DMS153 treated with DMSO at 0.1 percent for 48 hours (cell line): ENCODE measurements around the gene SLC12A7.

Experiments used
- DNase-seq: peaks from one replicate; lab custom pipeline; 2025; ENCODE audit not compliant: unreplicated experiment; lab: John Stamatoyannopoulos, UW

SLC12A7 gene

GRCh38 chr5:1141834-1142233 lies 30.0 kb upstream of the SLC12A7 start:
- DNase-seq, result peak; percentile 36

- DNase-seq, result no peak
Measured at GRCh38 chr5:1140818-1141189, 28.9 kb upstream of the SLC12A7 start.

GRCh38 chr5:1140171-1140817 lies 28.4 kb upstream of the SLC12A7 start:
- peak; percentile 74 for DNase-seq

- DNase-seq, result no peak
Measured at GRCh38 chr5:1139331-1140170, 27.7 kb upstream of the SLC12A7 start.

- no peak for DNase-seq
Measured at GRCh38 chr5:1138445-1139245, 26.8 kb upstream of the SLC12A7 start.

- DNase-seq, result no peak
Measured at GRCh38 chr5:1137567-1138444, 25.9 kb upstream of the SLC12A7 start.

GRCh38 chr5:1136814-1137213 lies 25.0 kb upstream of the SLC12A7 start:
- no peak for DNase-seq

- DNase-seq, result no peak
Measured at GRCh38 chr5:1135696-1136525, 24.0 kb upstream of the SLC12A7 start.

- no peak for DNase-seq
Measured at GRCh38 chr5:1134478-1134877, 22.6 kb upstream of the SLC12A7 start.

GRCh38 chr5:1133510-1134201 lies 21.8 kb upstream of the SLC12A7 start:
- no peak for DNase-seq

GRCh38 chr5:1133108-1133507 lies 21.2 kb upstream of the SLC12A7 start:
- no peak for DNase-seq

- no peak for DNase-seq
Measured at GRCh38 chr5:1132570-1132969, 20.7 kb upstream of the SLC12A7 start.

- DNase-seq, result no peak
Measured at GRCh38 chr5:1131726-1132125, 19.9 kb upstream of the SLC12A7 start.

GRCh38 chr5:1131191-1131621 lies 19.3 kb upstream of the SLC12A7 start:
- no peak for DNase-seq

- peak; percentile 91 for DNase-seq
Measured at GRCh38 chr5:1130218-1130946, 18.5 kb upstream of the SLC12A7 start.

GRCh38 chr5:1129711-1130055 lies 17.8 kb upstream of the SLC12A7 start:
- no peak for DNase-seq

GRCh38 chr5:1128977-1129710 lies 17.3 kb upstream of the SLC12A7 start:
- DNase-seq, result no peak
